GM21526 (cell line): ENCODE data around the gene RRP7A.
"Not testable (repeated sequence)": the region's sequence is repeated elsewhere in the genome, so short reads cannot be mapped to it uniquely, and the experiment has no call there.

ENCODE experiments used
- ATAC-seq: cut with Tn5 transposase; IDR thresholded peaks from one replicate; pipeline ENCODE4 v1.9.1; 2021; ENCODE audit warnings: moderate library complexity; ENCODE audit not compliant: unreplicated experiment, low FRiP score

The RRP7A gene

DNA sequence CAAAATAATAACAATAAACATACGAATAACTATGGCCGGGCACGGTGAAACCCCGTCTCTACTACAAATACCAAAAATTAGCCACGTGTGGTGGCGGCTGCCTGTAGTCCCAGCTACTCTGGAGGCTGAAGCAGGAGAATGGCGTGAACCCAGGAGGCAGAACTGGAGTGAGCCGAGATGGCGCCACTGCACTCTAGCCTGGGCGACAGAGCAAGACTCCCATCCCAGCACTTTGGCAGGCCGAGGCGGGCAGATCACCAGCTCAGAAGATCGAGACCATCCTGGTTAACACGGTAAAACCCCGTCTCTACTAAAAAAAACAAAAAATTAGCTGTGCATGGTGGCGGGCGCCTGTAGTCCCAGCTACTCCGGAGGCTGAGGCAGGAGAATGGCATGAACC is 17.0 kb upstream of the RRP7A start:
- ATAC-seq, result not testable (repeated sequence)

DNA sequence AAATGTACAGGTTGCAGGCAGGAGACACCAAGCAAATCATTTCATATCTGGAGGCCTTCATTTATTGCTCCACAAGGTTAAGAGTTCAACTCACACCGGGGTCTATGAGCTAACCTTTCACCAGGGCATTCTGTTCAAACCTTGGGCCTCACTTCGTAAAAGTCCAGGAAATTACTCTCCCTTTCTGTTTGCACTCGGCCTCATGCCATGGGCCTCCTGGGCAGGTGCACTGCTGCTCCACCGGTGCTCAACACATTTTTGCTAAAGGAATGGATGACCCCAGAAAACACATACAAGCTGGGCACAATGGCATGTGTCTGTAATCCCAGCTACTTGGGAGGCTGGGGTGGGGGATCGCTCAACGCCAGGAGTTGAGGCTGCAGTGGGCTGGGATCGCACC is 16.6 kb upstream of the RRP7A start:
- no peak for ATAC-seq

DNA sequence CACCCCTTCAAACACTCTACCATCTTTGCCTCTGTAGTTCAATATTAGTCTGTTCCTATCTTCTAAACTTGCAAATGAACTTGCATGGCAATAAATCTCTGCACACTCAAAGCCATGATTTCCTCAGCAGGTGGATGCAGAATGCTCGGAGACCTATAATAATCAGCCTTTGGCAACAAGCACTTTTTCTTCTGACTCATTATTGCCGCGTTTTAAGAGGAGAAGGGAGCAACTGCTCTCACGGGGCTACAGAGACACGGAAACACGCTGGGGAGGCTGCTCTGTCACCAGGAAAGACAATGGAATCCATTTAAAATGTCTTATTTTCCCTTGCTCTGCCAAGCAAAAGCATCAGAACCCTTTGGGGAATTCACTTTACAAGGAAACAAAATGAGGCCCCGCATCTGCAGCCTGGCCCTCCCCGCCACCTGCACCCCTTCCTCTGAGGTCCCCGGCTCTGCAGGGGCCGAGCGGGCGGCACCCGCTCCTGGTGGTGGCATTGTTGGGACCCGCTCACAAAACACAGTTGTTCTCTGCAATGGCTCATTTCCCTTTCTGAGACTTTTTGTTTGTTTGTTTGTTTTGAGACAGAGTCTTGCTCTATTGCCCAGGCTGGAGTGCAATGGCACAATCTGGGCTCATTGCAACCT is 15.6 kb upstream of the RRP7A start:
- ATAC-seq, result not testable (repeated sequence)

DNA sequence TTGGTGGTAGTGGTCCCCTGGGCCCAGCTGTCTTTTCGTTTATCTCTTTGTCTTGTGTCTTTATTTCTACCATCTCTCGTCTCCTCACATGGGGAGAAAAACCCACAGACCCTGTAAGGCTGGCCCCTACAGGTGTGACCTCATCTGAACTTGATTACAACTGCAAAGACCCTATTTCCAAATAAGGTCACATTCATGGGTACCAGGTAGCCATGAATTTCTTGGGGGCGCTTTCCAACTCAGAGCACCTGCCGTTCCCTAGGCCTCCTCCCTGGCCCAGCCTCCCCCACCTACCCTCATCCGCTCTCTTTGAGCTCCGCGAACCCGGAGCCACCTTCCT is 14.0 kb upstream of the RRP7A start:
- no peak for ATAC-seq

DNA sequence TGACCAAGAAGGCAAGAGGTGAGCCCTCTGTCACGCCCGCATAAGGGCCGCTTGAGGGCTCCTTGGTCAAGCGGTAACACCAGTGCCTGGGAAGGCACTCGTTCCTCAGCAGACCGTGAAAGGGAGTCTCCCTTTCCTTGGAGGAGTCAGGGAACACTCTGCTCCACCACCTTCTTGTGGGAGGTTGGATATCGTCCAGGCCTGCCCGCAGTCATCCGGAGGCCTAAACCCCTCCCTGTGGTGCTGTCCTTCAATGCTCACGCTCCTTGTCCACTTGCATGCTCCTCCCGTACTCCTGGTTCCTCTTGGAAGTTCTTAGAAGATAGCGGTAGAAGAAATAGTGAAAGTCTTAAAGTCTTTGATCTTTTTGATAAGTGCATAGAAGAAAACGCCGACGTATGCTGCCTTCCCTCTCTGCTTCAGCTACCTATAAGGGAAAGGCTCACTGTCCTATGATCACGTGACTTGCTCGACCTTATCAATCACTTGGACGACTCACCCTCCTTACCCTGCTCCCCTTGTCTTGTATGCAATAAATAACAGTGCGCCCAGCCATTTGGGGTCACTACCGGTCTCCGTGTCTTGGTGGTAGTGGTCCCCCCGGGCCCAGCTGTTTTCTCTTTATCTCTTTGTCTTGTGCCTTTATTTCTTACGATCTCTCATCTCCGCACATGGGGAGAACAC is 11.9 kb upstream of the RRP7A start:
- not testable (repeated sequence) for ATAC-seq

DNA sequence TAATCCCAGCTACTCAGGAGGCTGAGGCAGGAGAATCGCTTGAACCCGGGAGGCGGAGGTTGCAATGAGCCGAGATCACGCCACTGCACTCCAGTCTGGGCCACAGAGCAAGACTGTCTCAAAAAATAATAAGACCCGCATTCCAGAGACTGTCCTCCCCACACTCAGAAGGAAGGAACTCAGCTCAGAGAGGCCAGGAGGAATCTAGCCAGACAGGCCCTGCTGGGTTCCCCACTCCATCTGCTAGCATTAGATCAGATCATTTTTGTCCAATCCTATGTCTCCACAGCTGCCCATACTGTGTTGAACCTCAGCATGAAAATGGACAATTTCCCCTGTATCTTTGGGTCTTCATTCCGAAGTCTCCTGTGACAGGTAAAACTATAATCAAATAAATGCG is 9.8 kb upstream of the RRP7A start:
- ATAC-seq, result not testable (repeated sequence)

DNA sequence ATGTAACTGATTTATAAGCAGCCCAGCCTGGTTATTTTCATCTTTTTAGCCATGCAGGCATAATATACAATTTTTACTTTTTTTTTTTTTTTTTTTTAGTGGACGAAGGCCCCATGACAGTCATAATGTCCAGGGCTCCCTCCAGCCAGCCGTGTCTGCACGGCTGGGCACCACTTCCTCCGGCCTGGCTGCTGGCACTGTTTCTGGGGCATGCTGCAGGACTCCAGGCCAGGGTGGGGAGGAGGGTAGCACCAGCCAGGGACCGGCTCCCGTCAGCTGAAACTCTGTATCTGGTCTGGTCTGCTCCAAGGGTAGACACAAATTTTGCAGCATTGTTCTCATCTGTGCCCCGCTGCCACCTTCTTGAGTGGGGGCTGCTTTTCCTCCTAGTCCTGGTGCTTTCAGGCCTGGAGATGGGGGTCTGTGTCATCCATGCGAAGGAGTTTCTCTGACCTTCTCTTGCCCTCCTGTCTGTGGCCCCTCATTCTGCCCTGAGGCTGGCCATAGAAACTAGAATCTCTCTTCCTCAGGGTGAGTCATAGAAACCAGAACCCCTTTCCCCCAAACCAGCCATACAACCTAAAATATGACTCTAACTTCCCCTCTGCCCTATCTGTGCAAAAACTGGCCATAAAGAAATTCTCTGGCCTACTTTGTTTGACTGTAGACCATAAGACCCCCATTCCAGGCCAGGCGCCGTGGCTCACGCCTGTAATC is 9.2 kb upstream of the RRP7A start:
- no peak for ATAC-seq

DNA sequence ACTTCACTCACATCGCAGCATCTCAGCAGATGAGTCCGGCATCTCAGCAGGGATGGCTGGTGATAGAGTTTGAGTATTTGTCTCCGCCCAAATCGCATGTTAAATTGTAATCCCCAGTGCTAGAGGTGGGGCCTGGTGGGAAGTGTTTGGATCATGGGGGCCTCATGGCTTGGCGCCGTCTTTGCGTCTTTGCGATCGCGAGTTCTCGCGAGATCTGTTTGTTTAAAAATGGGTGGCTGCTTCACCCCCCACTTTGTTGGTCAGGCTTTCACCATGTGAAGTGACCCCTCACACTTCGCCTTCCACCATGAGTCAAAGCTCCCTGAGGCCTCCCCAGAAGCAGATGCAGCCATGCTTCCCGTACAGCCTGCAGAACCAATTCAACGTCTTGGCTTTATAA is 3.0 kb upstream of the RRP7A start:
- no peak for ATAC-seq

DNA sequence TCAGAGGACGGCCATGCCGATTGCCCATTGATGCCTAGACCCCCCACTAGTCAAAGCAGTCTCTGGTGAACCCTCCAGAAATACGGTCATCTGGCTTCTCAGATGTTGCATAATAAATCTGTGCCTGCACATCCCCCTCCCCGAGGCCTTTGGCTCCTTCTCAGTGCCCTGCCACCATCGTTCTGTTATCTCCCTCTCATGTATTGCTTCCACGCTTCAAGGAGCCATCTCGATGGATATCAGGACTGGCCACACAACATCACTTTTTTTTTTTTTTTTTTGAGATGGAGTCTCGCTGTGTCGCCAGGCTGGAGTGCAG is 1.6 kb upstream of the RRP7A start:
- no peak for ATAC-seq

DNA sequence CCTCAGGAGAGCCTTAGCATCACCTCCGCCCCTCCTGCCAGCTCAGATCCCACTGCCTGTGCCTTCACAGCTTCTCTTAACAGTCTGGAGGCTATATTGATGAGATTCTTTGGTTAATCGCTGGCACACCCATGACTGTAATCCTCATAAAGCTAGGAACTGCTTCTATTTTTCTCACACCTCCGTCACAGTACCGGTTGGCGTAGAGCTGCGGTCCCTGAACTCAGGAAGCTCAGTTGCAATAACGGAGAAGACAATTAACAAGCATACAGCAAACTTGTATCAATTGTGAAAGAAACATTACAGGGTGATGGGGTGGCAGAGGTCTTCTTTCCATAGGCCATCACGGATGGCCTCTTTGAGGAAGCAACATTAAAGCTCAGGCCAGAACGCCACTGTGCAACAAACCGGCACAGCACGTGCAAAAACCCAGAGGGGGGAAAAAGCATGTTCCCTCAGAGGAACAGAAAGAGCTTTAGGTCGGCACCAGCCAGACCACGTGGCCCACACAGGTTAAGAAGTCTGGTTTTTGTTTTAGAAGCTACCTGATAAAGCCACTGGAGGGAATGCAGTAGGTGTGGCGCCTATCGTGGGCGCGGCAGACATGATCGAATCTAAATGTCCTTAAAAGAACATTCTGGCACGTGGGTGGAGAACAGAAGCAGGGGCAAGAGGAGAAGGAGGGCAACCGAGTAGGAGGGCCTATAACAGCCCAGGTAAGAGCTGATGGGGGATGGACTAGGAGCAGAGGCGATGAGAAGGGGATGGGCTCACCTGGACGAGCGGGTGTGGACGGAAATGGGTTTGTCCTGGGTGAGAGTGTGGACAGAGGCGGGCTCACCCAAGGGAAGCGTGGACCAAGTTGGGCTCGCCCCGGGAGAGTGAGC is 715 bp downstream of the RRP7A start:
- ATAC-seq, result not testable (repeated sequence)

DNA sequence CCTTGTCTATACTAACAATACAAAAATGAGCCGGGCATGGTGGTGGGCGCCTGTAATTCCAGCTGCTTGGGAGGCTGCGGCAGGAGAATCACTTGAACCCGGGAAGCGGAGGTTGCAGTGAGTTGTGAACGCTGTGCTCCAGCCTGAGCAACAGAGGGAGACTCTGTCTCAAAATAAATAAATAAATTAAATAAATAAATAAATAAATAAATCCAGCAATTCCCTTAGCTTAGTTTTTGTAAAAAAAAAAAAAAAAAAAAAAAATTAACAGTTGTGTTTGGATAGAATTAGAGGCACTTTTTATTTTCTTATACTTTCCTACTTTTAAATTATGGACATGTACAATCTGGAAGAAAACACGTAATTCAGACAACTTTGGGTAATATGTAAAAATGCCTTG is 2.5 kb downstream of the RRP7A start:
- not testable (repeated sequence) for ATAC-seq

DNA sequence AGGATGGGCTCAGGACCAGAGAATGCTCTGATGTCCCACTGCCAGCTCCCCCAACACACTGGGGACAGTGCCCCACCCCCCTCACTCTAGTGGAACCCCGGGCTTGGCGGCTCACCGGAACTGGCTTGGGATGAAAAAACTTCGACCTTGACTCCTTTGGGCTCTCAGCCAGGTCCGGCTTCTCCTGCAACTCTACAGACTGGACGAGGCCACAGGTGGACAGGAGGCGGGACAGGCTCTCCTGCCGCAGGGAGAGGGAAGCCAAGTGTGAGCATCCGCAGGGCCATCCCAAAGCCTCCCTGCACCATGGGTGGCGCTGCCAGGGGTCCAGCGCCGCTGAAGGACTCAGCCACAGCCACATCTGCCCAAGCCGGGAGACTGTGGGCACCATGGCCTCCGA is 3.7 kb downstream of the RRP7A start:
- ATAC-seq, result no peak

DNA sequence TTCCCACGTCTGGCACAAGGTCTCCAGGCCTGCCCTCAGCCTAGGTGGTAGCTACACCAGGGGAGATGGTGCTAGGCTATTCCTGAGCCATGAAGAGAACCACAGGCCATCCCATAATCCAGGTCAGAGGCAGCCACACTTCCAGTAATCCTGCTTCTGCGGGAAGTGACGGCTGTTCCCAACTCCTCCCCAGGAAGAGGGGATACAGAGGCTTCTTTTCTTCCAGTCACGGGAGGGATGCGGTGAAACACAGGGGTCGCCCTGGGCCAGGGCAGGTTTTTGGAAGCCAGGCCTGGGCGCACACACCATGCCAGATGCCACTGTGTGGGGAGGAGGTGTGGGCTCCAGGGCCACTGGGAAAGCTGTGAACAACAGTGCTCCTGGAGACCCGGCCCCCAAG is 4.3 kb downstream of the RRP7A start:
- not testable (repeated sequence) for ATAC-seq

DNA sequence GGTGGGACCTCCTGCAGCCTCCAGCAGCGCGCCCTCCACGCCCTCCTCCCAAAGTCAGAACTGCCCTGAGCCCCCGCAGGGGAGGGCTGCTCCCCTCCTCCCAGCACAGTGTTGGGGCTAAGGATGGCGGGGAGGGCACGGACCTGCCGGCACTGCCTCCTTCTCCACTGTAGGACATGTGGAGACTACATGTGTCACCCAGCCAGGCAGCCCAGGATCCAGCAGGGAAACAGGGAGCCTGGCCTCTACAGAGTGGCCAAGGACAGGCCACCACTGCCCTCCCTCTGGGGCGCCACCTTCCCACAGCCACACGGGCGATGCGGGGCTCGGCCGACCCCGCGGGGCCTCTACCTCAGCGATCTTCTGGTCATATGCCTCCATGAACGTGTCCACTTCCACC is 5.3 kb downstream of the RRP7A start:
- ATAC-seq, result not testable (repeated sequence)

DNA sequence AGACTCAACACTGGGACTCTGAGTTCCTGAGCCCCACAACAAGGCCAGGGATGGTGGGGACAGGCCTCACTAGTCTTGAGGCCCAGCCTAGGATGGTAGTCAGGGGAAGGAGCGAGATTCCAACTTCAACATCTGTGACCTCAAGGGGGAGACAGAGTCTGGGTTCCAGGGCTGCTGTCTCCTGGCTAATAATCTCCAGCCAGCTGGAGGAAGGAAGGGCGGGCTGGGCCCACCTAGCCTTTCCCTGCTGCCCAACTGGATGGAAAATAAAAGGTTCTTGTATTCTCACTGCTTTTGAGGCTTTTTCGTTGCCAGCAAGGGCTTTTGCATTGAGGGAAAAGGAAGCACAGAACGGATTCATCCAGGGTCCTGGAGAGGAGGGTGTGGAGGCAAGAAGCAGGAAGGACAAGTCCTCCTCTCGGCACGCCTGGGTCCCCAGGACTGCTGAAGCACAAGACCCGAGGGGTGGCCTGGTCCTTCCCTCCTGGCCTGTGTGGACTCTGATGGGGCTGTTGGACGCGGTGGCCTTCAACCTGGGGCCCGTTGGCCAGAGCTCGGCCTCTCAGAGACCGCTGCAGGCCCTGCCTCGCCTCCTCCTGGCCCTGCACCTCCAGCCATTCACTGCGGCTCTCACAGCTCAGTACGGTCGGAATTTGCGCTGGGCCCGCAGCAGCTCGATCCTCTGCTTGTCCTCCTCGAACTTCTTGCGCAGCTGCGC is 7.2 kb downstream of the RRP7A start:
- not testable (repeated sequence) for ATAC-seq

DNA sequence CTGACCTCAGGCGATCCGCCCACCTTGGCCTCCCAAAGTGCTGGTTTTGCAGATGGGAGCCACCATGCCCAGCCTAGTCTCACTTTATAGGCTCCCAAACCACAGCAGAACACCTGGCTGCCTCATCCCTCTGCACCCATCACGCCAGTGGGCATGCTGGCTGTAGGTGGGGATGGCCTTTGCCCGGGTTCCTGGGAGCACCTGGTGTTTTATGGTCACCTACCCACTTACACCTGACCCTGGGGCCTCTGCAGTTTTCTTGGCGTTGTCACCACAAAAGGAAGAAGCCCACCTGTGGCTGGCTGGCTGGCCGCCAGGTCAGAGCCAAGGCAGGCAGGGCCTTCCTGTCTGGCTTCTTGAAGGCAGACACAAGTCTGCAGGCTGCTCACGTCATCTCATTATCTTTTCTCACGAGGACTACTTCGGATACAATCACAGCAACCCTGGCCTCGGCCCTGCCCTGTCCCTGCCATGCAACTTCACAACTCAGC is 8.2 kb downstream of the RRP7A start:
- no peak for ATAC-seq

DNA sequence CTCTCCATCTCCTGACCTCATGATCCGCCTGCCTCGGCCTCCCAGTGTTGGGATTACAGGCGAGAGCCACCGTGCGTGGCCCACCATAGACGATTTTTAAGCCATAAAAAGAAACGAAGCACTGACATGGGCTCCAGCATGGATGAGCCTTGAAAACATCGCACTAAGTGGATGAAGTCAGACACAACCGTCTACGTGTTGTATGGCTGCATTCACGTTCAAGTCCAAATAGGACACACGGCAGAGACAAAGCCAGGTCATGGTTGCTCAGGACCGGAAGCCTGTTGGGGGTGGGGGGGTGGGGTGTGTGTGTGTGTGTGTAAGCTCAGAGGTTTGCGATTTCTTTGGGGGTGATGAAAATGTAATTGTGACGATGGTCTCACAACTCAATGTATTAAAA is 10.0 kb downstream of the RRP7A start:
- ATAC-seq, result no peak

DNA sequence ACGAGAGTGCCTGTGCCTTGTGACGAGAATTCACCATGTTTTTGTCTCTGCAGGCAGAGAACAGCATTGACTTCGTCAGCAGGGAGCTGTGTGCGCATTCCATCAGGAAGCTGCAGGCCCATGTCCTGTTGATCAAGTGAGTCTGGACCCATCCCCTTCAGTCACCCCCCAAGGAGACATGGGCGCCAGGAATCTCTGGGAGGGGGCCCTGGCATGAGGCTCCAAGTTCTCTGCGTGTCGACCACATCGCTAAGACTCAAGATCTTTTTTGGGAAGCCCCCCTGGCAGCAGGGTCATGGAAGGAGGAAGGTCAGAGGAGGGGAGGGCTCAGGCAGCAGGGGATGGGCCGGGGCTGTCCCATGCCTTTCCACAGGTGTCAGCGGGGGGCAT is 10.6 kb downstream of the RRP7A start:
- ATAC-seq, result not testable (repeated sequence)

DNA sequence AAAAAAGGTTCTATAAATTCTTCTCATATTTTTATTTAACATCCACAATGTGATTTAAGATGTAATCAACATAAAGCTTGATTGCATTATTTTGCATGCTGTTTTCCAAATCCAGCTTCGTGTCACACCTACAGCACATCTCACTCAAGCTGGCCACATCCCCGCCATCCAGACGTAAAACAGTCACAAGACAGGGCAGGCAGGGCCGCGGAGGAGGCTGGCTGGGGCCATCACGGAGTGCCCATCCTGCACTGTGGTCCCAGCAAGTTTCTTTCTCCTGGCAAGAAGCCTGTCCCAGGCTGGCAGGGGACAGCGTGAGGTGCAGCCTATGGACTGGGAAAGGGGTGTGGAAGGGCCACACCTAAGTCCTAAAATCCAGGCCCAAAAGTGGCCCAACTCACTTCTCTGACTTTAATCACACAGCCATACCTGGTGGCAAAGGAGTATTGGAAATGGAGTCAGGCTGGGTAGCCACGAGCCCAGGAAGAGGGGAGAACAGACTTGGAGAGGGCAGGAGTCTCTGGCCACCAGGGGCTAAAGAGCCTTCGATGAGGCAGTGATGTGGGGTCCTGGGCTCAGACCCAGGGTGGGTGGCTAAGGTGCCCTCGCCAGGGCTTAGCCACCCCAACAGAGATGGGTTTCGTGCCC is 11.1 kb downstream of the RRP7A start:
- not testable (repeated sequence) for ATAC-seq

DNA sequence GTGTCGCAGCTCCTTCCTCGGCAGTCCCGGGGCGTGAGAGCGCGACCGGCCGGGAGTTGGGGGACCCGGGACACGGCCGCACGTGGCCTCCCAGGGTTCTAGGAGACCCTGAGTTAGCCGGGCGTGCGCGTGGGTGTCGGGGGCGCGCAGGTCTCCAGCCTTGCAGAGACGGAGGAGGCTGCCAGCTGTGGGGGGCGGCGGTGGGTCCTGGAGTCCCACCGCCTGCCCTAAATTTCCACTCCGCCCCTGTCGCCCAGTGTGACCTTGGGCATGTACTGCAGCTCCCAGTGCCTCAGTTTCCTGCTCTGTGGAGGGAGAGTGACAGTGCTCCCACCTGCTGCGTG is 18.8 kb downstream of the RRP7A start:
- ATAC-seq, result no peak
